ENCODE measurements around the gene ZNF710.

DNA sequence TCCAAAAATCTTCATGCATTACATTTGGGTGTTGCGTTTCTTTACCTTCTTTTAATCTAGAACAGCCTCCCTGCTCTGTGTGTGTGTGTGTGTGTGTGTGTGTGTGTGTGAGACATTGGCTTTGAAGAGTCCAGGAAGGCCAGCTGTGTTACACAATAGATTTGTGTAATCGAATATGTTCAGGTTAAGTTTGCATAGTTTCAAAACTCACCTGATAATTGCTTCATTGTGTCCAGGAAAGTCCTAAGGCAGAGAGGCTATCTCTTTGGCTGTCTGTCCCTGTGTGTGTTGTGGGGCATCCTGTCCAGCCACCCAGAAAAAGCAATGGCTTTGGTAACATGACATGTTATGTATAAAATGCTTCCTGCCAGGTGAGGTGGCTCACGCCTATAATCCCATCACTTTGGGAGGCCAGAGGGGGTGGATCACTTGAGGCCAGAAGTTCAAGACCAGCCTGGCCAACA is 37.5 kb downstream of the ZNF710 start:
- TF ChIP-seq SPEN (CRISPR knock-in tag; IDR thresholded peaks at IDR 0.05; ENCODE audit: low read depth) (no peak), SP1 (IDR thresholded peaks at IDR 0.05) (no peak), SP1 (CRISPR knock-in tag; IDR thresholded peaks at IDR 0.05) (no peak), GABPA (IDR thresholded peaks at IDR 0.05; ENCODE audit: low read depth, low read length) (no peak), GABPA (CRISPR knock-in tag; IDR thresholded peaks at IDR 0.05; ENCODE audit: low read depth) (no peak), DNMT1 (CRISPR knock-in tag; IDR thresholded peaks at IDR 0.05) (no peak), JUND (CRISPR knock-in tag; IDR thresholded peaks at IDR 0.05) (no peak), ZBTB33 (CRISPR knock-in tag; IDR thresholded peaks at IDR 0.05) (no peak), KDM5A (IDR thresholded peaks at IDR 0.05; ENCODE audit: borderline replicate concordance, low read length) (no peak), KDM1A (CRISPR knock-in tag; IDR thresholded peaks at IDR 0.05) (peak; percentile 48; the same call in 1 of the 2 replicates)
- TF ChIP-seq, protein P1, sequence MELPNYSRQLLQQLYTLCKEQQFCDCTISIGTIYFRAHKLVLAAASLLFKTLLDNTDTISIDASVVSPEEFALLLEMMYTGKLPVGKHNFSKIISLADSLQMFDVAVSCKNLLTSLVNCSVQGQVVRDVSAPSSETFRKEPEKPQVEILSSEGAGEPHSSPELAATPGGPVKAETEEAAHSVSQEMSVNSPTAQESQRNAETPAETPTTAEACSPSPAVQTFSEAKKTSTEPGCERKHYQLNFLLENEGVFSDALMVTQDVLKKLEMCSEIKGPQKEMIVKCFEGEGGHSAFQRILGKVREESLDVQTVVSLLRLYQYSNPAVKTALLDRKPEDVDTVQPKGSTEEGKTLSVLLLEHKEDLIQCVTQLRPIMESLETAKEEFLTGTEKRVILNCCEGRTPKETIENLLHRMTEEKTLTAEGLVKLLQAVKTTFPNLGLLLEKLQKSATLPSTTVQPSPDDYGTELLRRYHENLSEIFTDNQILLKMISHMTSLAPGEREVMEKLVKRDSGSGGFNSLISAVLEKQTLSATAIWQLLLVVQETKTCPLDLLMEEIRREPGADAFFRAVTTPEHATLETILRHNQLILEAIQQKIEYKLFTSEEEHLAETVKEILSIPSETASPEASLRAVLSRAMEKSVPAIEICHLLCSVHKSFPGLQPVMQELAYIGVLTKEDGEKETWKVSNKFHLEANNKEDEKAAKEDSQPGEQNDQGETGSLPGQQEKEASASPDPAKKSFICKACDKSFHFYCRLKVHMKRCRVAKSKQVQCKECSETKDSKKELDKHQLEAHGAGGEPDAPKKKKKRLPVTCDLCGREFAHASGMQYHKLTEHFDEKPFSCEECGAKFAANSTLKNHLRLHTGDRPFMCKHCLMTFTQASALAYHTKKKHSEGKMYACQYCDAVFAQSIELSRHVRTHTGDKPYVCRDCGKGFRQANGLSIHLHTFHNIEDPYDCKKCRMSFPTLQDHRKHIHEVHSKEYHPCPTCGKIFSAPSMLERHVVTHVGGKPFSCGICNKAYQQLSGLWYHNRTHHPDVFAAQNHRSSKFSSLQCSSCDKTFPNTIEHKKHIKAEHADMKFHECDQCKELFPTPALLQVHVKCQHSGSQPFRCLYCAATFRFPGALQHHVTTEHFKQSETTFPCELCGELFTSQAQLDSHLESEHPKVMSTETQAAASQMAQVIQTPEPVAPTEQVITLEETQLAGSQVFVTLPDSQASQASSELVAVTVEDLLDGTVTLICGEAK (IDR thresholded peaks at IDR 0.05): no peak
- TF ChIP-seq, protein P1 (CRISPR knock-in tag; IDR thresholded peaks at IDR 0.05): no peak

Data from HepG2 (cell line).